PFSK-1 (cell line): Measurements from ENCODE around the gene ITGB8.

Experiments used
- FOXP2 ChIP-seq: optimal IDR thresholded peaks from 2 replicates; pipeline ENCODE3; 2011; ENCODE audit warnings: borderline replicate concordance, control low read depth, inconsistent platforms; ENCODE audit not compliant: insufficient read depth; ENCODE audit errors: extremely low read length, extremely low read depth
- POLR2AphosphoS5 ChIP-seq: IDR thresholded peaks from 2 replicates; pipeline ENCODE4 v1.6.1; 2012; ENCODE audit warnings: low read depth, mild to moderate bottlenecking, control low read depth, low read length, moderate library complexity
- REST ChIP-seq, 2 experiments: IDR thresholded peaks; 2 replicates each; pipeline versions ENCODE4 v1.6.1 to v1.8.0; 2011 to 2012; ENCODE audit warnings: low read depth in 2 of 2, low read length in 2 of 2, control low read depth in 1 of 2, inconsistent platforms in 1 of 2, mild to moderate bottlenecking in 1 of 2, moderate library complexity in 1 of 2; ENCODE audit not compliant: insufficient read depth in 1 of 2
- SIN3A ChIP-seq: IDR thresholded peaks from 2 replicates; pipeline ENCODE4 v1.6.1; 2012; ENCODE audit warnings: mild to moderate bottlenecking, low read length, moderate library complexity, borderline replicate concordance; ENCODE audit not compliant: insufficient read depth
- TAF1 ChIP-seq: IDR thresholded peaks from 2 replicates; pipeline ENCODE4 v1.6.1; 2012; ENCODE audit warnings: low read length, control low read depth, borderline replicate concordance; ENCODE audit not compliant: insufficient read depth

The ITGB8 gene

DNA sequence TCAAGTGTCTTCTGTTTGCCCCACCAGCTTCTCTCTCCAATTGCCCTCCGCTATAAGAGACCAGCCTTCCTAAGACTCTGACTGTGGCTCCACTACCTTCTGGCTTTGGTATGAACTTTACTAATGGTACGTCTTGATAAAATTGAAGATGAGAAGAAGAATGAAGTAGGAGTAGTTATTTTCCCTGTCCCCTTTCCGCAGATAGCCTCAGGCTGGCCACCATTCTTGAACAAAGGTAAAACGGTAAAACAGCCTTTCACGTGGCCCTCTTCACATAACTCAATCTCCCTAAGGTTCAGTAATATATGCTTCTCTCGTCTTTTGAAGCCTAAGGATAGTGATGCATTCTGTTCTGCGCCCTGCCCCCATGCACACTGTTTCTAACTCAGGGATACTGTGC lies 9.9 kb upstream of the ITGB8 start:
- TF ChIP-seq REST (IDR thresholded peaks at IDR 0.05; ENCODE audit: insufficient read depth in 1 of 2, low read depth in 2 of 2, low read length in 2 of 2) = no peak
- TF ChIP-seq FOXP2 = no peak
- no peak for TF ChIP-seq POLR2AphosphoS5

- no peak for TF ChIP-seq TAF1
- TF ChIP-seq SIN3A = no peak
- TF ChIP-seq REST (IDR thresholded peaks at IDR 0.05; ENCODE audit: insufficient read depth in 1 of 2, low read depth in 2 of 2, low read length in 2 of 2) = no peak
These were observed 7.1 kb upstream of the ITGB8 start for GRCh38 chr7:20323595-20323994.

- TF ChIP-seq TAF1 (no peak), REST (IDR thresholded peaks at IDR 0.05; ENCODE audit: insufficient read depth in 1 of 2, low read depth in 2 of 2, low read length in 2 of 2) (no peak), FOXP2 (no peak), SIN3A (no peak), POLR2AphosphoS5 (no peak)
These were observed 4.4 kb upstream of the ITGB8 start for GRCh38 chr7:20326342-20326741.

DNA sequence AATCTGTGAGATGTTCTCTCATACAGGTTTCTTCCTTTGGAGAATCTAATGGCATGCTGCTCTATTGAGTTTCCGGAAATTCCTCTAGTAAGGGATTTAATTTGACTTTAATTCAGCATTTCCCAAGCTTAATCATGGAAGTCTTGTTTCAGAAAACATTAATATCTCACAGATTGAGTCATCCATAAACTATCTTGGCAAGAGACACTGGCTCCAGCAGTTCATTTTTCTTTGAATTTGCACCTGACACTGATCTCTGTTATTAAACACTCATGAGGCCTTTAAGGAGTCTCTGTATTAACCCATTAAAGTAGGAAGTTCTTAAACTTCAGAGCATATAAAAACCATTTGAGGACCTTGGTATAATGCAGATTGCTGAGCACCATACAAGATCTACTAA lies 3.6 kb upstream of the ITGB8 start:
- TF ChIP-seq SIN3A (no peak), REST (IDR thresholded peaks at IDR 0.05; ENCODE audit: insufficient read depth in 1 of 2, low read depth in 2 of 2, low read length in 2 of 2) (no peak), FOXP2 (no peak), TAF1 (no peak), POLR2AphosphoS5 (no peak)

DNA sequence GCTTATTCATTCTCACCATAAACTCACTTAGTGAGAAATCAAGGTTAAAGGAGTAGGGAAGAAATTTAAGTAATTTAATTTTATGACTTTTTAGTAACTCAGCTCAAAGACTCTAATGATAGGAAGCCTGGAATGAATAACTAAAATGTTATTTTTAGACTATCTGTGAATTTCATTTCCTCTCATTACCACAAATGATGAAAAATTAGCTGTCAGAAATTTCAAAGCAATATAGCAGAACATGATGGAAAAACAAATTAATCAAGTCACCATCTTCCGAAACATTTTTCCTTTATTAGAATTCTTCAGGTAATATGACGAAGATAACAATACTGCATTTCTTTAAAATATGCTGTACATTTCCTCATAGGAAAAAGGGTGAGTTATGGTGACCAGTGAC lies 2.7 kb upstream of the ITGB8 start:
- TF ChIP-seq SIN3A (no peak), POLR2AphosphoS5 (no peak), TAF1 (no peak), FOXP2 (no peak), REST (IDR thresholded peaks at IDR 0.05; ENCODE audit: insufficient read depth in 1 of 2, low read depth in 2 of 2, low read length in 2 of 2) (no peak)
